ENCODE results near the gene TVP23C. TPM values are rescaled to one million over a fixed set of nuclear protein-coding genes. Genes with fewer than 3 reads are reported as not detected.
A peak's percentile ranks its signal among the peaks of the same experiment; 100 is the strongest.

Gene TVP23C
- total and polyA plus RNA-seq, 12 donors = 4.0 to 51.8 (median 17.5) TPM

- H3K4me1 ChIP-seq (replicated peaks in 1 of 2) = no peaks in the 10 kb centered on the region
- no peaks in the 10 kb centered on the region for H3K9me3 ChIP-seq (replicated peaks in 1 of 3)
- intact Hi-C loops (cut with DNase I) = no loop called here
- WGBS, 4 donors = 50 to 60% (median 53%) methylated on average over 3 to 4 of the region's 4 CpGs
- no peak for TF ChIP-seq POLR2A (IDR thresholded peaks at IDR 0.05)
- TF ChIP-seq, protein P1, sequence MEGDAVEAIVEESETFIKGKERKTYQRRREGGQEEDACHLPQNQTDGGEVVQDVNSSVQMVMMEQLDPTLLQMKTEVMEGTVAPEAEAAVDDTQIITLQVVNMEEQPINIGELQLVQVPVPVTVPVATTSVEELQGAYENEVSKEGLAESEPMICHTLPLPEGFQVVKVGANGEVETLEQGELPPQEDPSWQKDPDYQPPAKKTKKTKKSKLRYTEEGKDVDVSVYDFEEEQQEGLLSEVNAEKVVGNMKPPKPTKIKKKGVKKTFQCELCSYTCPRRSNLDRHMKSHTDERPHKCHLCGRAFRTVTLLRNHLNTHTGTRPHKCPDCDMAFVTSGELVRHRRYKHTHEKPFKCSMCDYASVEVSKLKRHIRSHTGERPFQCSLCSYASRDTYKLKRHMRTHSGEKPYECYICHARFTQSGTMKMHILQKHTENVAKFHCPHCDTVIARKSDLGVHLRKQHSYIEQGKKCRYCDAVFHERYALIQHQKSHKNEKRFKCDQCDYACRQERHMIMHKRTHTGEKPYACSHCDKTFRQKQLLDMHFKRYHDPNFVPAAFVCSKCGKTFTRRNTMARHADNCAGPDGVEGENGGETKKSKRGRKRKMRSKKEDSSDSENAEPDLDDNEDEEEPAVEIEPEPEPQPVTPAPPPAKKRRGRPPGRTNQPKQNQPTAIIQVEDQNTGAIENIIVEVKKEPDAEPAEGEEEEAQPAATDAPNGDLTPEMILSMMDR (IDR thresholded peaks at IDR 0.05) = no peak
- no peaks in the 10 kb centered on the region for H3K27me3 ChIP-seq
- H3K4me3 ChIP-seq = no peak overlapping the region
- H3K27ac ChIP-seq = no peak overlapping the region
- no peak for DNase-seq
- H3K36me3 ChIP-seq (replicated peaks in 1 of 2) = no peaks in the 10 kb centered on the region
These were observed 95.2 kb downstream of the TVP23C start for GRCh38 chr17:15468126-15468525.

DNA sequence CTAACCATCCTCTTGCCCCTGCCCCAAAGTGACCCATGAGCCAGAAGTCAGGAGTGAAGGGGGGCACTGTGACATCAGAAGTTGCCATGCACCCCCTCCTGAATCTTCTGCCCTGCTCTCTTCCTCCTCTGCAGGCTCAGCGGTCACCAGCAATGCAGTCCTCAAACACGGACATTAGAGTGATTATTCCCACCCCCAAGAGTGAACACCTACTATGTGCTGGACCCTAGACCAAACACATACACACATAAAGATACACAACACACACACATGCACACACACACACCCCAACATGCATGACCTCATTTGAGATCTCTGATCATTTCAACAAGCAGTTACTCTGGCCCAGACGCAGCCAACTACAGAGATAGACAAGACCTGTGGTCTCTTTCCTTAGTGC is 95.7 kb downstream of the TVP23C start, which contains the start of gene CDRT4:
Gene CDRT4 (minus strand): TSS at position 30 of the 400 bp plus-strand sequence. CDS start 27,383 bp downstream, outside the sequence.
- Histone ChIP-seq H3K36me3 (replicated peaks in 1 of 2) (no peaks in the 10 kb centered on the region), H3K9me3 (replicated peaks in 1 of 3) (no peaks in the 10 kb centered on the region), H3K4me1 (replicated peaks in 1 of 2) (no peaks in the 10 kb centered on the region), H3K27ac (no peak within 1 kb of the TSS), H3K4me3 (no peak within 1 kb of the TSS), H3K27me3 (no peaks in the 10 kb centered on the region)
- 87 to 95% (median 90%) methylated on average over 3 of the region's 3 CpGs for WGBS, 4 donors
- TF ChIP-seq, protein P1 (IDR thresholded peaks at IDR 0.05) = no peak
- TF ChIP-seq POLR2A (IDR thresholded peaks at IDR 0.05) = no peak
- intact Hi-C loops (cut with DNase I) = no loop called here
- peak in 1 of 7 donors; percentile 33 for DNase-seq

DNA sequence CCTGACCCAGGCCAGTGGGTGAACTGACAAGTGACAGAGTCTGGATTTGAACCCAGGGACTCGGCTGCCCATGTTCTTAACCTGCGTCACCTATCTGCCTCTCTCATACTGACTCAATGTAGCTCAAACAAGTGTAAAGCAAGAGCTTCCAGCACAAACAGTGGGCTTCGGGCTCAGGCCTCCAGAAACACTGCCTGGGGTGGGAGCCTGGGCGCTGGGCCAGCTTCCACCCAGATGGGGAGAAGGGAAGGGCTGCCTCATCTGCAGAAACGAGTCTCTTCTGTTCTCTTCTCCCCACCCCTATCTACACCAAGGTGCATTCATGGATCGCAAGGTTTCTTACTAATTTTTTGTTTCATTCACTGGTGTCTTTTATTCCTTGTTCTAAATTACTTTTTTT is 97.2 kb downstream of the TVP23C start:
- H3K4me1 ChIP-seq (replicated peaks in 1 of 2) = no peaks in the 10 kb centered on the region
- no peak for DNase-seq
- WGBS, 4 donors = 79 to 93% (median 86%) methylated on average over 6 of the region's 6 CpGs

DNA sequence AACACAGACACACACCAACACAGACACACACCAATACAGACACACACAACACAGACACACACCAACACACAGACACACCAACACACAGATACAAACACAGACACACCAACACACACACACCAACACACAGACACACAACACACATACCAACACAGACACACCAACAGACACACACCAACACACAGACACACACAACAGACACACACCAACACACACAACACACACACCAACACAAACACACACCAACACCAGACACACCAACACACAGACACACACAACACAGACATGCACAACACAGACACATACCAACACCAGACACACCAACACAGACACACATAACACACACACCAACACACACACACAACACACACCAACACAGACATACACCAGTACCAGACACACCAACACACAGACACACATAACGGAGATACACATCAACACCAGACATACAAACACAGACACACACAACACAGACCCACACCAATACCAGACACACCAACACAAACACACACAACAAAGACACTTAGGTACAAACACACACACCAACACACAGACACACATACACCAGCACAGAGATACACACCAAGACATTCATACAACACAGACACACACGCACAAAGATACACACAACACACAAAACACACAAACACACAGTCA is 98.1 kb downstream of the TVP23C start:
- intact Hi-C loops (cut with DNase I) = no loop called here
- H3K36me3 ChIP-seq (replicated peaks in 1 of 2) = no peaks in the 10 kb centered on the region
- H3K4me1 ChIP-seq (replicated peaks in 1 of 2) = no peaks in the 10 kb centered on the region
- DNase-seq = no peak
- 92 to 100% (median 94%) methylated on average over 2 of the region's 2 CpGs for WGBS, 4 donors
- H3K27ac ChIP-seq = no peak overlapping the region
- no peak overlapping the region for H3K4me3 ChIP-seq
- no peaks in the 10 kb centered on the region for H3K27me3 ChIP-seq
- TF ChIP-seq POLR2A (IDR thresholded peaks at IDR 0.05) = no peak
- TF ChIP-seq, protein P1 (IDR thresholded peaks at IDR 0.05) = no peak
- H3K9me3 ChIP-seq (replicated peaks in 1 of 3) = no peaks in the 10 kb centered on the region

More for the DNA sequence above, 97.2 kb downstream of the TVP23C start:
- Histone ChIP-seq H3K27ac (no peak overlapping the region), H3K9me3 (replicated peaks in 1 of 3) (no peaks in the 10 kb centered on the region), H3K27me3 (no peaks in the 10 kb centered on the region), H3K4me3 (no peak overlapping the region), H3K36me3 (replicated peaks in 1 of 2) (no peaks in the 10 kb centered on the region)
- intact Hi-C loops (cut with DNase I) = no loop called here
- TF ChIP-seq, protein P1 (IDR thresholded peaks at IDR 0.05) = no peak
- no peak for TF ChIP-seq POLR2A (IDR thresholded peaks at IDR 0.05)

All from adrenal gland (tissue), 12 donors.